Erythroblast (primary cell): Measurements from ENCODE around the gene DERL3.

Experiments
- GATA1 ChIP-seq: IDR thresholded peaks from 2 replicates; pipeline ENCODE4 v1.6.1; 2011; ENCODE audit warnings: low read depth, mild to moderate bottlenecking, control low read depth, low read length, moderate library complexity
- POLR2A ChIP-seq: IDR thresholded peaks from 2 replicates; pipeline ENCODE4 v1.6.1; 2011; ENCODE audit warnings: mild to moderate bottlenecking, low read length

DNA sequence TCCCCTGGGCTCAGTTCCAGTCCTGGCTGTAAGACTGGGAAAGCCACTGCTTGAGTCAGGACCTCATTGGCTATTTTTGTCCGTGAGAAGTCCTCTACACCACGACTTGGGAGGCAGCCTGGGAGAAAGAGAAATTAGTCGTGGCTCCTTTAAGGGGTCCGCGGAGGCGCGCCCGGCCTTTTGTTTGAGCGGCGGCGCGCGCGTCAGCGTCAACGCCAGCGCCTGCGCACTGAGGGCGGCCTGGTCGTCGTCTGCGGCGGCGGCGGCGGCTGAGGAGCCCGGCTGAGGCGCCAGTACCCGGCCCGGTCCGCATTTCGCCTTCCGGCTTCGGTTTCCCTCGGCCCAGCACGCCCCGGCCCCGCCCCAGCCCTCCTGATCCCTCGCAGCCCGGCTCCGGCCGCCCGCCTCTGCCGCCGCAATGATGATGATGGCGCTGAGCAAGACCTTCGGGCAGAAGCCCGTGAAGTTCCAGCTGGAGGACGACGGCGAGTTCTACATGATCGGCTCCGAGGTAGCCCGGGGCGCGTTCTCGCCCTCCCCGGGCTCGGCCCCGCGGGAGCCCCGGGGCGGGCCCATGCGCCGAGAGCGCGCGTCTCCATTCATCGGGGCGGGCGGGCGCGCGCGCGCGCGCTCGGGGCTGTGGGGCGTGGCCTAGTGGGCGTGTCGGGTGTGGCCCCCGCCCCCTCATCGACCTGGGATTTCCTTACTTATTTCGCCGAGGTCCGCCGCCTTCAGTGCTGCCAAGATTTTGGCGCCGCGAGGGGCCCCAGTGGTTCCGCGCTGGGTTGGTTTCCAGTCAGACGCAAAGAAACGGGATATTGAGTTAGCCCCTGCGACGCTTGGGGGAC lies 51.8 kb downstream of the DERL3 start, which contains the start of gene SMARCB1:
- TF ChIP-seq POLR2A: peak; percentile 72
- no peak for TF ChIP-seq GATA1
